ENCODE data around the gene PATZ1.

Gene PATZ1

GRCh38 chr22:31313366-31314147, 32.6 kb downstream of the PATZ1 start:
- DNase-seq (ENCODE audit: low read depth), result no peak

GRCh38 chr22:31308181-31308580, 38.0 kb downstream of the PATZ1 start:
- DNase-seq (ENCODE audit: low read depth), result no peak

- DNase-seq (ENCODE audit: low read depth), result no peak
Observed at GRCh38 chr22:31305194-31305593, 41.0 kb downstream of the PATZ1 start.

GRCh38 chr22:31302537-31302936, 43.6 kb downstream of the PATZ1 start:
- no peak for DNase-seq (ENCODE audit: low read depth)

- no peak for DNase-seq (ENCODE audit: low read depth)
Observed at GRCh38 chr22:31302006-31302405, 44.1 kb downstream of the PATZ1 start.

GRCh38 chr22:31300896-31301295, 45.2 kb downstream of the PATZ1 start:
- DNase-seq (ENCODE audit: low read depth), result no peak

- no peak for DNase-seq (ENCODE audit: low read depth)
Observed at GRCh38 chr22:31295831-31296657, 50.1 kb downstream of the PATZ1 start.

GRCh38 chr22:31295360-31295759, 50.8 kb downstream of the PATZ1 start:
- no peak for DNase-seq (ENCODE audit: low read depth)

GRCh38 chr22:31292236-31292989, 53.7 kb downstream of the PATZ1 start, which contains the start of gene PIK3IP1:
Gene PIK3IP1, minus strand, starts transcription at chr22:31292488. Its CDS starts 144 bp downstream, at chr22:31292344.
- DNase-seq (ENCODE audit: low read depth), result no peak

GRCh38 chr22:31291481-31292235, 54.5 kb downstream of the PATZ1 start:
- DNase-seq (ENCODE audit: low read depth), result no peak

- peak; percentile 68 for DNase-seq (ENCODE audit: low read depth)
Observed at GRCh38 chr22:31290494-31291471, 55.4 kb downstream of the PATZ1 start.

GRCh38 chr22:31289344-31289743, 56.8 kb downstream of the PATZ1 start:
- DNase-seq (ENCODE audit: low read depth), result no peak

- DNase-seq (ENCODE audit: low read depth), result no peak
Observed at GRCh38 chr22:31288496-31289240, 57.5 kb downstream of the PATZ1 start.

GRCh38 chr22:31287818-31288495, 58.2 kb downstream of the PATZ1 start:
- no peak for DNase-seq (ENCODE audit: low read depth)

GRCh38 chr22:31286360-31287255, 59.5 kb downstream of the PATZ1 start:
- no peak for DNase-seq (ENCODE audit: low read depth)

GRCh38 chr22:31284281-31285155, 61.6 kb downstream of the PATZ1 start:
- DNase-seq (ENCODE audit: low read depth), result no peak

Data from CMK (cell line).